H1 (cell line): Measurements from ENCODE around the gene GABRG3. TPM values are rescaled to one million over a fixed set of nuclear protein-coding genes. Genes with fewer than 3 reads are reported as not detected.

ENCODE experiments used
- CTCF ChIA-PET: fragments of 300-600 bp; sonication (Branson Sonifier 250); formaldehyde crosslinking; loops from one replicate; lab custom pipeline; 2021; ENCODE audit not compliant: partially characterized antibody; lab: Charles Lee
- POLR2A ChIA-PET: fragments of 300-600 bp; sonication (Branson Sonifier 250); formaldehyde crosslinking; loops from one replicate; lab custom pipeline; 2021; ENCODE audit warnings: inconsistent platforms; ENCODE audit not compliant: partially characterized antibody; lab: Charles Lee
- DNase-seq, 2 experiments: peaks; one replicate each; pipeline versions ENCODE4 v3.0.0 to v3.0.0-alpha.2; 2010 to 2022; ENCODE audit warnings: low spot score in 2 of 2, low read depth in 1 of 2, mixed read lengths in 1 of 2
- FAIRE-seq: peaks from 2 replicates; lab custom pipeline; 2011; peaks lifted over from hg19 to GRCh38; lab: Jason Lieb, UNC
- H2AFZ ChIP-seq: 2 replicates; pipeline ENCODE4 v1.8.1; 2012; ENCODE audit warnings: low read length, inconsistent platforms
- H2AK5ac ChIP-seq: 2 replicates; pipeline ENCODE4 v1.6.1; 2013; ENCODE audit warnings: low read depth, low read length
- H2BK120ac ChIP-seq: replicated peaks from 2 replicates; pipeline ENCODE3; 2013; ENCODE audit warnings: low read depth, low read length, inconsistent platforms
- H2BK12ac ChIP-seq: 2 replicates; pipeline ENCODE4 v1.6.1; 2013; ENCODE audit warnings: low read depth, low read length
- H2BK15ac ChIP-seq: 2 replicates; pipeline ENCODE4 v1.6.1; 2013; ENCODE audit warnings: low read length
- H2BK20ac ChIP-seq: 2 replicates; pipeline ENCODE4 v1.6.1; 2013; ENCODE audit warnings: low read length
- H2BK5ac ChIP-seq: 2 replicates; pipeline ENCODE4 v1.6.1; 2013; ENCODE audit warnings: low read depth, low read length
- H3K14ac ChIP-seq: 2 replicates; pipeline ENCODE4 v1.6.1; 2013; ENCODE audit warnings: inconsistent platforms; ENCODE audit not compliant: insufficient read length
- H3K18ac ChIP-seq: 2 replicates; pipeline ENCODE4 v1.6.1; 2013; ENCODE audit warnings: low read length; ENCODE audit errors: extremely low read depth
- H3K23ac ChIP-seq: 2 replicates; pipeline ENCODE4 v1.6.1; 2013; ENCODE audit warnings: inconsistent platforms; ENCODE audit not compliant: insufficient read length
- H3K23me2 ChIP-seq: 2 replicates; pipeline ENCODE4 v1.6.1; 2013; ENCODE audit warnings: low read depth, low read length
- H3K27ac ChIP-seq: 2 replicates; pipeline ENCODE4 v1.6.1; 2011; ENCODE audit warnings: low read depth, low read length, inconsistent platforms
- H3K27me3 ChIP-seq, 4 experiments: replicated peaks in 1 of 4; 1 replicate in 1 of 4; 2 replicates in 3 of 4; pipeline versions ENCODE4 v1.6.1 to v1.8.1; 2011 to 2013; ENCODE audit warnings: low read length in 3 of 4, mild to moderate bottlenecking in 3 of 4, inconsistent platforms in 2 of 4, mixed read lengths in 2 of 4, moderate library complexity in 1 of 4; ENCODE audit not compliant: control insufficient read depth in 3 of 4, insufficient read depth in 3 of 4; ENCODE audit errors: extremely low read depth in 1 of 4
- H3K36me3 ChIP-seq, 4 experiments: 2 replicates each; pipeline versions ENCODE4 v1.6.1 to v1.8.1; 2011 to 2013; ENCODE audit warnings: mild to moderate bottlenecking in 4 of 4, low read length in 3 of 4, moderate library complexity in 2 of 4, control low read depth in 1 of 4, inconsistent platforms in 1 of 4; ENCODE audit not compliant: insufficient read depth in 4 of 4, control insufficient read depth in 2 of 4
- H3K4ac ChIP-seq: replicated peaks from 2 replicates; pipeline ENCODE3; 2013; ENCODE audit warnings: low read length, low read depth, mixed read lengths, inconsistent platforms; ENCODE audit not compliant: insufficient read length
- H3K4me1 ChIP-seq, 4 experiments: replicated peaks in 1 of 4; 1 replicate in 1 of 4; 2 replicates in 3 of 4; pipeline versions ENCODE4 v1.6.1 to v1.8.1; 2011 to 2013; ENCODE audit warnings: low read length in 3 of 4, inconsistent platforms in 2 of 4, mixed read lengths in 1 of 4; ENCODE audit not compliant: insufficient read depth in 4 of 4, control insufficient read depth in 3 of 4
- H3K4me2 ChIP-seq, 2 experiments: 2 replicates each; pipeline versions ENCODE4 v1.6.1 to v1.8.1; 2011 to 2013; ENCODE audit warnings: low read depth in 2 of 2, low read length in 2 of 2, control low read depth in 1 of 2, inconsistent platforms in 1 of 2, mild to moderate bottlenecking in 1 of 2; ENCODE audit not compliant: insufficient read depth in 1 of 2
- H3K4me3 ChIP-seq, 4 experiments: fragments of 200-600, 300-600 bp in 1 of 4; sonication (generic), shearing (Covaris generic), sonication (Bioruptor Twin) in 1 of 4; 2 replicates each; pipeline versions ENCODE4 v1.5.1 to v1.8.1; 2011 to 2016; ENCODE audit warnings: low read length in 4 of 4, low read depth in 3 of 4, control low read depth in 2 of 4, inconsistent platforms in 2 of 4, mild to moderate bottlenecking in 2 of 4, mixed read lengths in 1 of 4, moderate library complexity in 1 of 4; ENCODE audit not compliant: insufficient read depth in 2 of 4; ENCODE audit errors: extremely low read depth in 1 of 4
- H3K56ac ChIP-seq: replicated peaks from 2 replicates; pipeline ENCODE3; 2013; ENCODE audit warnings: low read depth, mild to moderate bottlenecking, mixed read lengths, low read length, inconsistent platforms; ENCODE audit not compliant: insufficient read length
- H3K79me1 ChIP-seq: 2 replicates; pipeline ENCODE4 v1.6.1; 2013; ENCODE audit warnings: low read depth, low read length, control low read depth
- H3K79me2 ChIP-seq, 2 experiments: 2 replicates each; pipeline versions ENCODE4 v1.6.1 to v1.8.1; 2012 to 2013; ENCODE audit warnings: low read length in 2 of 2, mild to moderate bottlenecking in 2 of 2, inconsistent platforms in 1 of 2; ENCODE audit not compliant: insufficient read depth in 2 of 2, control insufficient read depth in 1 of 2
- H3K9ac ChIP-seq, 4 experiments: replicated peaks in 1 of 4; 1 replicate in 1 of 4; 2 replicates in 3 of 4; pipeline versions ENCODE4 v1.6.1 to v1.8.1; 2011 to 2013; ENCODE audit warnings: low read depth in 3 of 4, low read length in 3 of 4, control low read depth in 2 of 4, mild to moderate bottlenecking in 2 of 4, moderate library complexity in 2 of 4, inconsistent platforms in 1 of 4; ENCODE audit errors: extremely low read depth in 1 of 4
- H3K9me3 ChIP-seq, 2 experiments: 2 replicates each; pipeline versions ENCODE4 v1.6.1 to v1.8.1; 2012 to 2013; ENCODE audit warnings: mild to moderate bottlenecking in 2 of 2, moderate library complexity in 2 of 2, control low read depth in 1 of 2, inconsistent platforms in 1 of 2, low read depth in 1 of 2, low read length in 1 of 2, mixed read lengths in 1 of 2; ENCODE audit not compliant: insufficient read depth in 2 of 2
- H4K20me1 ChIP-seq, 2 experiments: replicated peaks in 1 of 2; 2 replicates each; pipeline versions ENCODE3 to v1.8.1; 2011 to 2013; ENCODE audit warnings: inconsistent platforms in 2 of 2, low read length in 2 of 2, mild to moderate bottlenecking in 1 of 2; ENCODE audit not compliant: insufficient read depth in 2 of 2, control insufficient read depth in 1 of 2
- H4K5ac ChIP-seq: 2 replicates; pipeline ENCODE4 v1.6.1; 2013; ENCODE audit warnings: low read length, low read depth, mixed read lengths, inconsistent platforms; ENCODE audit not compliant: insufficient read length
- H4K8ac ChIP-seq: 2 replicates; pipeline ENCODE4 v1.8.0; 2013; ENCODE audit warnings: mild to moderate bottlenecking, moderate library complexity, low read length, inconsistent platforms; ENCODE audit not compliant: insufficient read depth; ENCODE audit errors: extremely low read depth
- H4K91ac ChIP-seq: replicated peaks from 2 replicates; pipeline ENCODE3; 2013; ENCODE audit warnings: low read length, mixed read lengths, inconsistent platforms; ENCODE audit not compliant: insufficient read length
- ASH2L ChIP-seq: fragments of 200-600, 300-600 bp; sonication (generic); IDR thresholded peaks from one replicate; pipeline ENCODE4 v1.7.1; 2017; ENCODE audit warnings: low read length
- CEBPB ChIP-seq: IDR thresholded peaks from 2 replicates; pipeline ENCODE4 v1.6.1; 2012; ENCODE audit warnings: low read depth, low read length
- CREB1 ChIP-seq: IDR thresholded peaks from 2 replicates; pipeline ENCODE4 v1.6.1; 2012; ENCODE audit warnings: inconsistent platforms
- RFX5 ChIP-seq: IDR thresholded peaks from 2 replicates; pipeline ENCODE4 v1.6.1; 2011; ENCODE audit warnings: low read depth, low read length, improper control_type of control experiment, borderline replicate concordance
- RNF2 ChIP-seq: fragments of 200-900, 300-1000 bp; sonication (generic); IDR thresholded peaks from 2 replicates; pipeline ENCODE4 v1.7.1; 2016; ENCODE audit warnings: borderline replicate concordance, low read depth, mild to moderate bottlenecking, antibody characterized with exemption, low read length; ENCODE audit not compliant: poor library complexity, severe bottlenecking; ENCODE audit errors: missing control alignments
- TBP ChIP-seq: IDR thresholded peaks from 2 replicates; pipeline ENCODE4 v1.6.1; 2011; ENCODE audit warnings: low read depth, low read length, improper control_type of control experiment
- TEAD4 ChIP-seq: IDR thresholded peaks from 2 replicates; pipeline ENCODE4 v1.6.1; 2012; ENCODE audit warnings: low read depth, low read length, inconsistent platforms, mixed read lengths
- WGBS, 2 experiments: shearing (Covaris generic) in 1 of 2; methylation state at CpG; one replicate each; pipeline versions ENCODE4 v1.1.6 to v1.1.7; 2013 to 2015; ENCODE audit warnings: low lambda C conversion rate in 2 of 2, mixed read lengths in 2 of 2, inconsistent platforms in 1 of 2, low coverage in 1 of 2, missing lambda C conversion rate in 1 of 2; ENCODE audit not compliant: insufficient replicate concordance in 2 of 2, insufficient coverage in 1 of 2, insufficient read length in 1 of 2; ENCODE audit errors: extremely low coverage in 1 of 2, missing lambda C conversion rate in 1 of 2; 5-methylcytosine and 5-hydroxymethylcytosine counted together
- polyA plus RNA-seq, 7 experiments: library from polyadenylated mRNA; depleted of rRNA in 3 of 7; stranded (reverse) in 5 of 7; unstranded in 2 of 7; fragments of >200 nt in 5 of 7; fragments of 200-250 nt in 2 of 7; gene quantifications; 1 replicate in 5 of 7; 2 replicates in 1 of 7; 4 replicates in 1 of 7; pipeline versions ENCODE4 v1.2.1 to v1.2.3, GENCODE V29; 2011 to 2013; ENCODE audit warnings: missing spikeins in 2 of 7, mixed read lengths in 2 of 7
- total RNA-seq: library from RNA; stranded (reverse); fragmentation: NEBNext Ultra II Directional; extraction: Animal tissue kit (Norgen Biotek cat#: 25700); gene quantifications from 2 replicates; pipeline ENCODE4 v1.2.1, GENCODE V29; 2021

The GABRG3 gene
- total and polyA plus RNA-seq, 2 of the 8 experiments (the other 6 are each of a cell fraction or from before 2014, with no cell fraction given) = 0.17 to 0.80 TPM

DNA sequence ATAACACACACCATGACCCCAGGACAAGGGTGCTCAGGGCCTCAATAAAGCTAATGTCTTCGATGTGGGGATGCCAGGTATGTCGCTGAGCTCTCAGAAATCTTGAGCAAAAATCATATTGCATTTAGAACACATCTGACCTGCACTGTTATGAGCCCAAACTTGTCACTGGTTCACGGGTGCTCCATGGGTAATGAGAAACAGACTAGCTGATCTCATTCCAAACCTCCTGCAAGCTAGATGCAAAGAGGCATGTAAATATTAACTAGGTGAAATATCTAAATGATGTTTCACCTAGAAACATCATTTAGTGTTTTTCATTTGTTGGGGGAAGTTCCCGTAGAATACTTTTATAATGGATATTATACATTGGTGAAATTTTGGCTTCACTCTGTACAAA, 578.8 kb downstream of the GABRG3 start:
- ChIA-PET POLR2A (no interaction called here), CTCF (interaction anchor here (0.7 kb wide), 1 partner anchor 22 kb away, joined by 3 read pairs; no protein-coding TSS in a partner anchor)
- FAIRE-seq (no peak), DNase-seq (no peak)
- Histone ChIP-seq H3K4me3 (no peak overlapping the region), H2BK12ac (no peak overlapping the region), H3K23ac (no peak overlapping the region), H3K23me2 (no peaks in the 10 kb centered on the region), H3K18ac (no peak overlapping the region), H3K4me2 (no peak overlapping the region), H4K5ac (no peak overlapping the region), H2BK15ac (no peak overlapping the region), H3K4me1 (no peaks in the 10 kb centered on the region), H3K36me3 (no peaks in the 10 kb centered on the region), H3K9ac (no peak overlapping the region), H2BK5ac (no peak overlapping the region), H4K8ac (no peak overlapping the region), H4K20me1 (no peaks in the 10 kb centered on the region), H2AK5ac (no peak overlapping the region), H2AFZ (no peak overlapping the region), H3K56ac (no peak overlapping the region), H3K79me1 (no peaks in the 10 kb centered on the region), H2BK20ac (no peak overlapping the region), H2BK120ac (no peak overlapping the region), H3K14ac (no peak overlapping the region), H3K27me3 (no peaks in the 10 kb centered on the region), H3K27ac (no peak overlapping the region), H3K4ac (no peak overlapping the region), H3K9me3 (no peaks in the 10 kb centered on the region), H3K79me2 (no peaks in the 10 kb centered on the region), H4K91ac (no peak overlapping the region)
- 91% methylated on average over 4 of the region's 4 CpGs; no CpG with 5 or more reads in 1 of the 2 experiments for WGBS, 2 experiments
- TF ChIP-seq RFX5 (no peak), TEAD4 (no peak), CEBPB (no peak), TBP (no peak), RNF2 (no peak), ASH2L (no peak), CREB1 (no peak)
